ENCODE data around the gene DCC. TPM values are rescaled to one million over a fixed set of nuclear protein-coding genes. Genes with fewer than 3 reads are reported as not detected.

The DCC gene
- total and polyA plus RNA-seq, 2 donors (not counting 1 experiment from before 2014, with no cell fraction given) = not detected

- Histone ChIP-seq H2AFZ (ENCODE audit: insufficient read depth, low read depth, low read length, poor library complexity, severe bottlenecking) (no peak overlapping the region), H3K9ac (ENCODE audit: low read length) (no peak overlapping the region), H3K27ac (ENCODE audit: low read length in 2 of 2) (no peak overlapping the region), H4K20me1 (ENCODE audit: control insufficient read depth, insufficient read depth, low read length, poor library complexity, severe bottlenecking) (no peaks in the 10 kb centered on the region), H3K9me3 (ENCODE audit: control extremely low read depth in 1 of 3, control insufficient read depth in 2 of 3, insufficient read depth in 1 of 3, low read length in 2 of 3) (no peaks in the 10 kb centered on the region), H3K4me1 (ENCODE audit: control insufficient read depth in 2 of 2, insufficient read depth in 2 of 2, low read length in 2 of 2) (no peaks in the 10 kb centered on the region), H3K27me3 (replicated peaks in 1 of 4; ENCODE audit: control extremely low read depth in 1 of 4, control insufficient read depth in 3 of 4, insufficient read depth in 4 of 4, low read length in 3 of 4) (no peaks in the 10 kb centered on the region), H3K4me3 (ENCODE audit: control extremely low read depth in 1 of 5, extremely low read depth in 1 of 5, insufficient read depth in 1 of 5, low read depth in 2 of 5, low read length in 4 of 5) (no peak overlapping the region), H3K79me2 (ENCODE audit: control insufficient read depth, insufficient read depth, low read length) (no peaks in the 10 kb centered on the region), H3K36me3 (replicated peaks in 1 of 2; ENCODE audit: control extremely low read depth in 1 of 2, control insufficient read depth in 1 of 2, extremely low read depth in 1 of 2, insufficient read depth in 2 of 2, low read length in 1 of 2) (no peaks in the 10 kb centered on the region), H3K4me2 (replicated peaks; ENCODE audit: low read depth, low read length, poor library complexity, severe bottlenecking) (no peak overlapping the region)
- Mint-ChIP-seq H3K27ac (no peak overlapping the region), H3K4me1 (no peaks in the 10 kb centered on the region), H3K4me3 (no peak overlapping the region), H3K27me3 (no peaks in the 10 kb centered on the region), H3K9me3 (ENCODE audit: insufficient read depth) (no peaks in the 10 kb centered on the region)
- ChIA-PET CTCF (no interaction called here), POLR2A (no interaction called here)
- intact Hi-C loops (cut with micrococcal nuclease) = no loop called here
- TF ChIP-seq, protein P1, sequence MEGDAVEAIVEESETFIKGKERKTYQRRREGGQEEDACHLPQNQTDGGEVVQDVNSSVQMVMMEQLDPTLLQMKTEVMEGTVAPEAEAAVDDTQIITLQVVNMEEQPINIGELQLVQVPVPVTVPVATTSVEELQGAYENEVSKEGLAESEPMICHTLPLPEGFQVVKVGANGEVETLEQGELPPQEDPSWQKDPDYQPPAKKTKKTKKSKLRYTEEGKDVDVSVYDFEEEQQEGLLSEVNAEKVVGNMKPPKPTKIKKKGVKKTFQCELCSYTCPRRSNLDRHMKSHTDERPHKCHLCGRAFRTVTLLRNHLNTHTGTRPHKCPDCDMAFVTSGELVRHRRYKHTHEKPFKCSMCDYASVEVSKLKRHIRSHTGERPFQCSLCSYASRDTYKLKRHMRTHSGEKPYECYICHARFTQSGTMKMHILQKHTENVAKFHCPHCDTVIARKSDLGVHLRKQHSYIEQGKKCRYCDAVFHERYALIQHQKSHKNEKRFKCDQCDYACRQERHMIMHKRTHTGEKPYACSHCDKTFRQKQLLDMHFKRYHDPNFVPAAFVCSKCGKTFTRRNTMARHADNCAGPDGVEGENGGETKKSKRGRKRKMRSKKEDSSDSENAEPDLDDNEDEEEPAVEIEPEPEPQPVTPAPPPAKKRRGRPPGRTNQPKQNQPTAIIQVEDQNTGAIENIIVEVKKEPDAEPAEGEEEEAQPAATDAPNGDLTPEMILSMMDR (IDR thresholded peaks at IDR 0.05) = no peak
- TF ChIP-seq EZH2 (IDR thresholded peaks at IDR 0.05; ENCODE audit: borderline replicate concordance, insufficient read depth, low read depth, low read length, poor library complexity, severe bottlenecking) = no peak
- no CpG with 5 or more reads among the region's 3 CpGs for WGBS (ENCODE audit: insufficient coverage)
- no peak for ATAC-seq (ENCODE audit: low read depth)
- DNase-seq = no peak
Observed at GRCh38 chr18:52861558-52861957, 521.6 kb downstream of the DCC start.

- H3K4me3 ChIP-seq (ENCODE audit: control extremely low read depth in 1 of 5, extremely low read depth in 1 of 5, insufficient read depth in 1 of 5, low read depth in 2 of 5, low read length in 4 of 5) = no peak overlapping the region
- H3K4me3 Mint-ChIP-seq = no peak overlapping the region
- no peaks in the 10 kb centered on the region for H3K27me3 ChIP-seq (replicated peaks in 1 of 4; ENCODE audit: control extremely low read depth in 1 of 4, control insufficient read depth in 3 of 4, insufficient read depth in 4 of 4, low read length in 3 of 4)
- H3K9ac ChIP-seq (ENCODE audit: low read length) = no peak overlapping the region
- H3K27ac ChIP-seq (ENCODE audit: low read length in 2 of 2) = no peak overlapping the region
- POLR2A ChIA-PET = no interaction called here
- no peaks in the 10 kb centered on the region for H3K36me3 ChIP-seq (replicated peaks in 1 of 2; ENCODE audit: control extremely low read depth in 1 of 2, control insufficient read depth in 1 of 2, extremely low read depth in 1 of 2, insufficient read depth in 2 of 2, low read length in 1 of 2)
- no peaks in the 10 kb centered on the region for H4K20me1 ChIP-seq (ENCODE audit: control insufficient read depth, insufficient read depth, low read length, poor library complexity, severe bottlenecking)
- ATAC-seq (ENCODE audit: low read depth) (no peak), DNase-seq (no peak)
- H3K9me3 ChIP-seq (ENCODE audit: control extremely low read depth in 1 of 3, control insufficient read depth in 2 of 3, insufficient read depth in 1 of 3, low read length in 2 of 3) = peaks cover 0 to 20% (median 0%) of the 10 kb centered on the region in 3 donors
- intact Hi-C loops (cut with micrococcal nuclease) = no loop called here
- no peak overlapping the region for H3K27ac Mint-ChIP-seq
- CTCF ChIA-PET = no interaction called here
- peaks cover 4% of the 10 kb centered on the region for H3K9me3 Mint-ChIP-seq (ENCODE audit: insufficient read depth)
- whole genome bisulfite sequencing (ENCODE audit: insufficient coverage) = 92% methylated on average over 8 of the region's 9 CpGs
- H3K4me1 ChIP-seq (ENCODE audit: control insufficient read depth in 2 of 2, insufficient read depth in 2 of 2, low read length in 2 of 2) = no peaks in the 10 kb centered on the region
- no peaks in the 10 kb centered on the region for H3K4me1 Mint-ChIP-seq
- H3K4me2 ChIP-seq (replicated peaks; ENCODE audit: low read depth, low read length, poor library complexity, severe bottlenecking) = no peak overlapping the region
- H2AFZ ChIP-seq (ENCODE audit: insufficient read depth, low read depth, low read length, poor library complexity, severe bottlenecking) = no peak overlapping the region
- H3K27me3 Mint-ChIP-seq = no peaks in the 10 kb centered on the region
- H3K79me2 ChIP-seq (ENCODE audit: control insufficient read depth, insufficient read depth, low read length) = no peaks in the 10 kb centered on the region
- TF ChIP-seq, protein P1 (IDR thresholded peaks at IDR 0.05) = no peak
- TF ChIP-seq EZH2 (IDR thresholded peaks at IDR 0.05; ENCODE audit: borderline replicate concordance, insufficient read depth, low read depth, low read length, poor library complexity, severe bottlenecking) = no peak
Observed at GRCh38 chr18:52869349-52869923, 529.4 kb downstream of the DCC start.

All from B cell (primary cell).